H1 (cell line): Measurements from ENCODE around the gene PRDM15. TPM values are rescaled to one million over a fixed set of nuclear protein-coding genes. Genes with fewer than 3 reads are reported as not detected.

ENCODE experiments used
- ATF2 ChIP-seq: IDR thresholded peaks from 2 replicates; pipeline ENCODE4 v1.6.1; 2012; ENCODE audit warnings: low read length, inconsistent platforms
- CHD7 ChIP-seq: fragments of 300-600 bp; sonication (generic); IDR thresholded peaks from 2 replicates; pipeline ENCODE4 v1.7.1; 2012; ENCODE audit warnings: low read length, moderate library complexity, mild to moderate bottlenecking, inconsistent platforms; ENCODE audit not compliant: insufficient replicate concordance
- CREB1 ChIP-seq: IDR thresholded peaks from 2 replicates; pipeline ENCODE4 v1.6.1; 2012; ENCODE audit warnings: inconsistent platforms
- GTF2F1 ChIP-seq: IDR thresholded peaks from 2 replicates; pipeline ENCODE4 v1.6.1; 2012; ENCODE audit warnings: low read depth, low read length, improper control_type of control experiment, borderline replicate concordance
- HDAC2 ChIP-seq, 2 experiments: fragments of 300-600 bp in 1 of 2; sonication (generic) in 1 of 2; IDR thresholded peaks; 2 replicates each; pipeline ENCODE4 v1.6.1; 2011 to 2012; ENCODE audit warnings: low read depth in 2 of 2, low read length in 2 of 2, mild to moderate bottlenecking in 2 of 2, moderate library complexity in 2 of 2, borderline replicate concordance in 1 of 2, inconsistent platforms in 1 of 2
- SUZ12 ChIP-seq: fragments of 200-600 bp; sonication (generic); IDR thresholded peaks from 2 replicates; pipeline ENCODE4 v1.6.1; 2012; ENCODE audit warnings: mild to moderate bottlenecking, inconsistent platforms, low read length, moderate library complexity, mixed read lengths
- polyA plus RNA-seq, 7 experiments: library from polyadenylated mRNA; depleted of rRNA in 3 of 7; stranded (reverse) in 5 of 7; unstranded in 2 of 7; fragments of >200 nt in 5 of 7; fragments of 200-250 nt in 2 of 7; gene quantifications; 1 replicate in 5 of 7; 2 replicates in 1 of 7; 4 replicates in 1 of 7; pipeline versions ENCODE4 v1.2.1 to v1.2.3, GENCODE V29; 2011 to 2013; ENCODE audit warnings: missing spikeins in 2 of 7, mixed read lengths in 2 of 7
- total RNA-seq: library from RNA; stranded (reverse); fragmentation: NEBNext Ultra II Directional; extraction: Animal tissue kit (Norgen Biotek cat#: 25700); gene quantifications from 2 replicates; pipeline ENCODE4 v1.2.1, GENCODE V29; 2021

Gene PRDM15
- total and polyA plus RNA-seq, 2 of the 8 experiments (the other 6 are each of a cell fraction or from before 2014, with no cell fraction given) = 9.7 to 10.5 TPM

- TF ChIP-seq CHD7 = no peak
- TF ChIP-seq HDAC2 (IDR thresholded peaks at IDR 0.05; ENCODE audit: borderline replicate concordance in 1 of 2, low read depth in 2 of 2, low read length in 2 of 2) = no peak
- TF ChIP-seq GTF2F1 = no peak
- no peak for TF ChIP-seq ATF2
- TF ChIP-seq SUZ12 = no peak
- TF ChIP-seq CREB1 = no peak
Measured at GRCh38 chr21:41868062-41868710, 11.0 kb downstream of the PRDM15 start (continued).
